Adrenal gland (tissue), 5 donors: ENCODE measurements around the gene NRXN3.

Source experiments
- POLR2A ChIP-seq, 2 donors: fragments of 450-650 bp; IDR thresholded peaks; one replicate each; pipeline ENCODE4 v1.6.1; 2017; ENCODE audit warnings: antibody characterized with exemption in 2 of 2, mild to moderate bottlenecking in 2 of 2, moderate library complexity in 1 of 2
- TF ChIP-seq, protein P1 (sequence below), 6 experiments: fragments of 450-650 bp in 4 of 6; fragments of 200-600 bp in 2 of 6; sonication (generic) in 1 of 6; IDR thresholded peaks; 1 replicate in 5 of 6; 2 replicates in 1 of 6; pipeline versions ENCODE4 v1.5.1 to v1.8.0; 2016 to 2021; ENCODE audit warnings: antibody characterized with exemption in 6 of 6, mild to moderate bottlenecking in 2 of 6, moderate library complexity in 1 of 6
- donor health status: DM: no; HTN: no; CAD: no.

DNA sequence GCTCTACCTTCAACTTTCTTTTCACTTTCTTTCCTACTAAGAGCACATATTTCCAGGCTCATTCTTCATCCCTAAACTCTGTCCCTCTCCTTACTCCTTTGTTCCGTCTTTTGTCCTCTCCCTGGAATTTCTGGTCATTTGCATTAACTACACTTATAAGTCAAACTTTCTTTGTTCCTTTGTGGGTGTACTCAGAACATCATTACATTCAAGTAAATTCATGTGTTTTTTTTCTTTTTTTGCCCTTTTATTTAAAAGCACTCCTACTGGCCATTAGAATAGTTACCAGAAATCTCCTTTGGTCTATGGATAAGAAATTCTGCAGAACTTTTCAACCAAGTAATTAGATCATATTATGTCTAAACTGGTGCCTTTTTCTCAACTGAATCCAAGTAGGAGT lies 1238.5 kb downstream of the NRXN3 start:
- TF ChIP-seq, protein P1, sequence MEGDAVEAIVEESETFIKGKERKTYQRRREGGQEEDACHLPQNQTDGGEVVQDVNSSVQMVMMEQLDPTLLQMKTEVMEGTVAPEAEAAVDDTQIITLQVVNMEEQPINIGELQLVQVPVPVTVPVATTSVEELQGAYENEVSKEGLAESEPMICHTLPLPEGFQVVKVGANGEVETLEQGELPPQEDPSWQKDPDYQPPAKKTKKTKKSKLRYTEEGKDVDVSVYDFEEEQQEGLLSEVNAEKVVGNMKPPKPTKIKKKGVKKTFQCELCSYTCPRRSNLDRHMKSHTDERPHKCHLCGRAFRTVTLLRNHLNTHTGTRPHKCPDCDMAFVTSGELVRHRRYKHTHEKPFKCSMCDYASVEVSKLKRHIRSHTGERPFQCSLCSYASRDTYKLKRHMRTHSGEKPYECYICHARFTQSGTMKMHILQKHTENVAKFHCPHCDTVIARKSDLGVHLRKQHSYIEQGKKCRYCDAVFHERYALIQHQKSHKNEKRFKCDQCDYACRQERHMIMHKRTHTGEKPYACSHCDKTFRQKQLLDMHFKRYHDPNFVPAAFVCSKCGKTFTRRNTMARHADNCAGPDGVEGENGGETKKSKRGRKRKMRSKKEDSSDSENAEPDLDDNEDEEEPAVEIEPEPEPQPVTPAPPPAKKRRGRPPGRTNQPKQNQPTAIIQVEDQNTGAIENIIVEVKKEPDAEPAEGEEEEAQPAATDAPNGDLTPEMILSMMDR (IDR thresholded peaks at IDR 0.05) = no peak
- TF ChIP-seq POLR2A (IDR thresholded peaks at IDR 0.05) = no peak
